NCI-H446 treated with DMSO at 0.1 percent for 48 hours (cell line): ENCODE data around the gene FAM124A.

Source experiments
- DNase-seq: peaks from one replicate; lab custom pipeline; 2025; lab: John Stamatoyannopoulos, UW

Gene FAM124A

GRCh38 chr13:51221108-51221507 lies 1.1 kb upstream of the FAM124A start:
- DNase-seq = no peak

- DNase-seq = no peak
Observed at GRCh38 chr13:51221674-51222036, 543 bp upstream of the FAM124A start.

- DNase-seq = no peak
Observed at GRCh38 chr13:51222686-51223559, 725 bp downstream of the FAM124A start.

GRCh38 chr13:51223560-51224270 lies 1.5 kb downstream of the FAM124A start:
- no peak for DNase-seq

- no peak for DNase-seq
Observed at GRCh38 chr13:51225029-51225428, 2.8 kb downstream of the FAM124A start.

- no peak for DNase-seq
Observed at GRCh38 chr13:51227404-51227803, 5.2 kb downstream of the FAM124A start.

- no peak for DNase-seq
Observed at GRCh38 chr13:51229101-51229719, 7.0 kb downstream of the FAM124A start.

- no peak for DNase-seq
Observed at GRCh38 chr13:51229731-51230130, 7.5 kb downstream of the FAM124A start.

GRCh38 chr13:51230477-51231105 lies 8.4 kb downstream of the FAM124A start:
- DNase-seq = no peak

GRCh38 chr13:51231456-51231855 lies 9.3 kb downstream of the FAM124A start:
- DNase-seq = no peak

- DNase-seq = no peak
Observed at GRCh38 chr13:51232328-51232727, 10.1 kb downstream of the FAM124A start.

- no peak for DNase-seq
Observed at GRCh38 chr13:51233117-51233826, 11.1 kb downstream of the FAM124A start.

- DNase-seq = no peak
Observed at GRCh38 chr13:51234676-51235075, 12.5 kb downstream of the FAM124A start.

- no peak for DNase-seq
Observed at GRCh38 chr13:51235186-51235585, 13.0 kb downstream of the FAM124A start.

GRCh38 chr13:51235756-51236490 lies 13.7 kb downstream of the FAM124A start:
- DNase-seq = no peak

- DNase-seq = no peak
Observed at GRCh38 chr13:51236491-51236792, 14.2 kb downstream of the FAM124A start.

GRCh38 chr13:51237386-51237785 lies 15.2 kb downstream of the FAM124A start:
- no peak for DNase-seq

- no peak for DNase-seq
Observed at GRCh38 chr13:51237887-51238286, 15.7 kb downstream of the FAM124A start.

GRCh38 chr13:51240178-51240577 lies 18.0 kb downstream of the FAM124A start:
- no peak for DNase-seq

GRCh38 chr13:51240958-51241357 lies 18.8 kb downstream of the FAM124A start:
- no peak for DNase-seq

GRCh38 chr13:51241720-51242119 lies 19.5 kb downstream of the FAM124A start:
- no peak for DNase-seq
